Esophagus mucosa (tissue), 1 donor: ENCODE measurements around the gene MYOM1. TPM values are rescaled to one million over a fixed set of nuclear protein-coding genes. Genes with fewer than 3 reads are reported as not detected.

Experiments used
- total RNA-seq: library from RNA; stranded (reverse); gene quantifications from one replicate; pipeline ENCODE4 v1.2.4, GENCODE V29; 2023
- donor health status: DM: yes; HTN: yes; CAD: no.

MYOM1 gene
- total RNA-seq, 1 donor from 2014 or later = 0.32 TPM

Other genes with a start within 250 kb of the MYOM1 start
- gene LPIN2, start 206.8 kb downstream of the MYOM1 start, total RNA-seq = 6.9 TPM
- 241 TPM for gene MYL12A, start 27.8 kb upstream of the MYOM1 start, total RNA-seq
- gene MYL12B, start 42.2 kb upstream of the MYOM1 start, total RNA-seq = 403 TPM
- 22.4 TPM for gene TGIF1, start 230.2 kb upstream of the MYOM1 start, total RNA-seq